GM19468 (cell line): ENCODE data around the gene NR0B2.
"Not testable (repeated sequence)": the region's sequence is repeated elsewhere in the genome, so short reads cannot be mapped to it uniquely, and the experiment has no call there.

Experiments used
- ATAC-seq: cut with Tn5 transposase; IDR thresholded peaks from one replicate; pipeline ENCODE4 v1.9.1; 2021; ENCODE audit warnings: mild to moderate bottlenecking, moderate library complexity, moderate number of reproducible peaks; ENCODE audit not compliant: unreplicated experiment; ENCODE audit errors: extremely low read depth

The NR0B2 gene

GRCh38 chr1:26894263-26894662 lies 19.5 kb downstream of the NR0B2 start:
- no peak for ATAC-seq

GRCh38 chr1:26890467-26890796 lies 23.3 kb downstream of the NR0B2 start:
- ATAC-seq, result no peak

DNA sequence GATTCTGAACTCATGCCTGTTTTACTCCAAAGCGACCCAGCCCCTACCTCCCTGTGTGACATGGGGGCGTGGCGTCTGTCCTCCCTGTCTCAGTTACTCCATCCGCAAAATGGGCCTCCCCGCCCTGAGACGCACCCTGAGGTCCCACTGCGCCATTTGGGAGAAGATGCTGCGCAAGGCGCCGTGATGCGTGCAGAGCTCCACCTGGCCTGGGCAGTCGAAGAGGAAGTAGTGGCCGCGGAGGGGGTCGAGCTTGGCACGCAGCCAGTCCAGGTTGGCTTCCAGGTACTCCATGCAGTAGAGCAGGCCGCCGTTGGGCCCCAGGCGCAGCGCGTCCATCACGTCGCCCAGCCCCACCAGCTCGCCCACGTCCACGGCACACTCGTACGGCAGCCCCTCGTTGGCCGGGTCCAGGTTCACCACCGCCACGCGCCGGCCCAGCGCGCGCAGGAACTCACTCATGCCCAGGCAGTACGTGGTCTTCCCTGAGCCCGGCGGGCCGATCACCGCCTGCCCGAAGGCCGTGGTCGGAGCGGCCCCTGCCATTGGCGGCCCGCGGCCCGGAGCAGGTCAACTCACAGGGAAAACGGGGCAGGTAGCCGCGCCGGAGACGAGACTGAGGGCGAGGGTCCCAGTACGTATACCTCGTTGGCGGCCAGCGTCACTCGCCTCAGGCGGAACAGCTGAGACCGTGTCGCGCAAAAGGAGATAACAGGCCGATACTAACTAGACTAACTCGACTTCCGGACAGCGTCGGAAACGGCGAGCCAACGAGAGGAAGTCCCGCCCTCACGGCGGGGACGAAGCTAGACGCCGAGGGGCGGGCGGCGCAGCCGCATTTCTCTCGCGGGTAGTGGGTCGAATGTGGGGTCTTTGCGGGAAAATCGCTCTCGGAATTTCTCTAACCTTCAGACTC lies 24.0 kb downstream of the NR0B2 start, which contains the start of gene GPN2:
Gene GPN2, minus strand, starts transcription at position 733 of the 916 bp plus-strand sequence. Its CDS starts 187 bp downstream, at position 546.
- no peak for ATAC-seq

- ATAC-seq, result no peak
Measured at GRCh38 chr1:26888231-26888630, 25.5 kb downstream of the NR0B2 start.

DNA sequence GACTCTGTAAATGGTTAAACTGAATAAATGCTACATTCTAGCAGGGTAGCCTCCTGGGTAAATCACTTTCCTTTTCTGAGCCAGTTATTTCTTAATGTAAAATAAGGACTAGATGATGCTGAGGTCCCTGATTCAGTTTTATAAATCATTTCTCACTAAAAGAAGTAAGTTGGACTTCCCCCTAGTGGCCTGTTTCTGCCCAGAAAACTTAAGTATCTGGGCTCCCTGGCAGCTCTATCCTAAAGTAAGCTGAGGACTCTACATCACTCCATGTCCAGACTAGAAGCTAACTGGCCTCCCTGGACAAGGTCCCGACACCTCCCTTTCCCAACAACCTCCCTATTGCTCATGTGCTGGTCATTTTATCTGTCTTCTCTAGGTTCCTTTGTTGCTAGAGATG lies 26.6 kb downstream of the NR0B2 start:
- no peak for ATAC-seq

GRCh38 chr1:26882696-26883463 lies 30.9 kb downstream of the NR0B2 start:
- ATAC-seq, result no peak

DNA sequence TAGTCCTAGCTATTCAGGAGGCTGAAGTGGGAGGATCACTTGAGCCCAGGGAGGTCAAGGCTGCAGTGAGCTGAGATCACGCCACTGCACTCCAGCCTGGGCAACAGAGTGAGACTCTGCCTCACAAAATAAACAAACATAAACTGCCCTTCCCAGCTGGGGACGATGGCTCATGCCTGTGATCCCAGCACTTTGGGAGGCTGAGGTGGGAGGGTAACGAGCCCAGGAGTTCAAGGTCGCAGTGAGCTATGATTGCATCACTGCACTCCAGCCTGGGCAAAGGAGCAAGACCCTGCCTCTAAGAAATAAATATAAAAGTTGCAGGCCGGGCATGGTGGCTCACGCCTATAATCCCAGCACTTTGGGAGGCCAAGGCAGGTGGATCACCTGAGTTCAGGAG lies 32.2 kb downstream of the NR0B2 start:
- ATAC-seq, result not testable (repeated sequence)

- ATAC-seq, result no peak
Measured at GRCh38 chr1:26879793-26880192, 34.0 kb downstream of the NR0B2 start.

- no peak for ATAC-seq
Measured at GRCh38 chr1:26877326-26877725, 36.4 kb downstream of the NR0B2 start.

DNA sequence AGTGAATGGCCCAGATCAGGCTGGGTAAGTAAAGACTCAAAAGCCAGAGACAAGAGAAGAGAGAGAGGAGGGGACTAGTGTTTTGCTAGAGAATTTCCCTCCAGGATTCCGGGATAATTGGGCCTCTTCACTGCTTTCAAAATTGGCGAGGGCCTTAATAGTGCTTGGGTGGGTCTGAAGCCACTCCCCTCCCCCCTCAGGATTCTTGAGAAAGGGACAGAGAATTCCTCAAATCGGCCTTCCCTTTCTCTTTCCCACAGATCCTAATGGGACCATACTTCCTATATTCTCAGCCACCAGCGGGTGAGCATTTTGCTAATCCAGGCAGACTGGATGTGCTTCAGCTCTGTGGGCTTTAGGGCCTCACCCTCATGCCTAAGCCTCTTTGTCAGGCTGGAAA lies 38.9 kb downstream of the NR0B2 start:
- ATAC-seq, result no peak

DNA sequence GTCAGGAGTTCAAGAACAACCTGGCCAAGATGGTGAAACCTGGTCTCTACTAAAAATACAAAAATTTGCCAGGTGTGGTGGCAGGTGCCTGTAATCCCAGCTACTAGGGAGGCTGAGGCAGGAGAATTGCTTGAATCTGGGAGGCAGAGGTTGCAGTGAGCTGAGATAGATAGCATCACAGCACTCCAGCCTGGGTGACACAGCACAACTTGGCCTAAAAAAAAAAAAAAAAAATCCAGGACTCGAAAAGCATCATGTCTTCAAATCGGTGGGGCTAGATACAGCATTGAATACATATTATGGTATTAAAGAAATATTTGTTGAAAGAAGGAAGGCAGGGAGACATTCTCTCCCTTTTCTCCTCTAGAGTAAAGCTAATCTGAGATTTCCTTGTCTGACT lies 40.7 kb downstream of the NR0B2 start:
- ATAC-seq, result not testable (repeated sequence)

DNA sequence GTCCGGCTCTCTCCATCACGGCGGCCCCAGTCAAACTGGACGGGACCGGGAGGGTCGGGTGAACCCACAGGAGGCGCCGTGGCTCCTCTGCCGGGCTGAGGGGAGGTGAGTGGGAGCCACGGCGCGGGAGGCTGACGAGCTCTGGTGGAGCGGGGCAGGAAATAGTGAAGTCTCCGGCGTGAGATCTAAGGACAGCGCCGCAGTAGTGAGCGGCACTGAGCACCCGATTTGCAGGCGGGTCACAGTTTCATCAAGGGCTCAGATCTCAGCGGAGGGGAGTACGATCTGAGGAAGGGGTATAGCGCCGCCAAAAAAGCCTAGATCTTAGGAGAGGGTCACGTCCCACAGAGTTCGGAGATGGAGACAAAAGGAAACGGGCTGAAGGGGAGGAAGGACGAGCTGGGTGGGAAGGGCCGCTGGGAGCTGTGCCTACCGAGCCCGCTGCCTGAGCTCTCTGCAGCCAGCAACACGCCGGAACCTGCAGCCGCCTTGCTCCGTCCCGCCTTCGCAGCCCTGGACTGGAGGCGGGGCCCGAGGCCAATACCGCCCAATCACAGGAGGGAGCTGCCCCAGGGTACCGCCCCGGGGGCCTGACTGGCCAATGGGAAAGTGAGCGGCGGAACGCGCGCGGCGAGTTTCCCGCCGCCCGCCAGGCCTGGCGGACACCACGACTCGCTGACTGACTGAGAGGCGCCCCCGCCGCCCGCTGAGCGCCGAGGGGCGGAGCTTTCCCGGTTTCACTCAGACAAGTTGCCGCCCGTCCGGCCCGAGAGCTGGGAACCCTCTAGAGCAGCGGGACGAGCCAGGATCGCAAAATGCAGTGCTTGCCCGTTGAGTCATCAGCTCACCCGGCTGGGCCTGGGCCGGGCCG lies 48.9 kb downstream of the NR0B2 start:
- ATAC-seq, result peak; percentile 95

- no peak for ATAC-seq
Measured at GRCh38 chr1:26863685-26864077, 50.1 kb downstream of the NR0B2 start.

- no peak for ATAC-seq
Measured at GRCh38 chr1:26862781-26863684, 50.7 kb downstream of the NR0B2 start, which contains the start of gene SFN. Gene SFN, plus strand, starts transcription at chr1:26863149. Its CDS starts 64 bp downstream, at chr1:26863213.

- no peak for ATAC-seq
Measured at GRCh38 chr1:26861889-26862378, 51.8 kb downstream of the NR0B2 start.
